Activated T-cell treated with anti-CD3 and anti-CD28 coated beads, Interleukin-2, amount 50 U/mL, for 1 hour (primary cell): ENCODE results near the gene GRPEL2.
A peak's percentile ranks its signal among the peaks of the same experiment; 100 is the strongest.

Source experiments
- DNase-seq: peaks from one replicate; pipeline ENCODE4 v3.0.0-alpha.2; 2020

The GRPEL2 gene

GRCh38 chr5:149345147-149345891 lies at the start of gene GRPEL2:
Gene GRPEL2 (plus strand): TSS chr5:149345499. CDS start chr5:149345540, 41 bp downstream.
- peak; percentile 84 for DNase-seq

- no peak for DNase-seq
These were observed 47.8 kb upstream of the GRPEL2 start for GRCh38 chr5:149297340-149298025.

- DNase-seq = no peak
These were observed 47.1 kb upstream of the GRPEL2 start for GRCh38 chr5:149298163-149298562.

GRCh38 chr5:149298842-149299404 lies 46.4 kb upstream of the GRPEL2 start:
- no peak for DNase-seq

- DNase-seq = no peak
These were observed 45.7 kb upstream of the GRPEL2 start for GRCh38 chr5:149299451-149300054.

GRCh38 chr5:149300441-149300840 lies 44.9 kb upstream of the GRPEL2 start:
- no peak for DNase-seq

- no peak for DNase-seq
These were observed 44.1 kb upstream of the GRPEL2 start for GRCh38 chr5:149301049-149301743.

GRCh38 chr5:149301744-149302380 lies 43.4 kb upstream of the GRPEL2 start:
- no peak for DNase-seq

- DNase-seq = no peak
These were observed 42.7 kb upstream of the GRPEL2 start for GRCh38 chr5:149302641-149303040.

- DNase-seq = no peak
These were observed 42.1 kb upstream of the GRPEL2 start for GRCh38 chr5:149303210-149303609.

GRCh38 chr5:149304195-149305078 lies 40.9 kb upstream of the GRPEL2 start:
- DNase-seq = no peak

- DNase-seq = no peak
These were observed 35.9 kb upstream of the GRPEL2 start for GRCh38 chr5:149309354-149309753.

- no peak for DNase-seq
These were observed 34.8 kb upstream of the GRPEL2 start for GRCh38 chr5:149310488-149310887.

GRCh38 chr5:149310947-149311658 lies 34.2 kb upstream of the GRPEL2 start:
- no peak for DNase-seq

- no peak for DNase-seq
These were observed 32.0 kb upstream of the GRPEL2 start for GRCh38 chr5:149313151-149313841.

GRCh38 chr5:149314571-149315111 lies 30.7 kb upstream of the GRPEL2 start:
- DNase-seq = no peak

GRCh38 chr5:149315753-149316152 lies 29.5 kb upstream of the GRPEL2 start:
- DNase-seq = no peak

GRCh38 chr5:149317281-149318048 lies 27.8 kb upstream of the GRPEL2 start:
- DNase-seq = peak; percentile 36

GRCh38 chr5:149319174-149319573 lies 26.1 kb upstream of the GRPEL2 start:
- DNase-seq = no peak
